SU-DHL-6 (cell line): ENCODE data around the gene FOSB.

Source experiments
- CTCF ChIP-seq: fragments of 200-600 bp; sonication (generic); IDR thresholded peaks from one replicate; pipeline ENCODE4 v1.5.1; 2017; ENCODE audit warnings: antibody characterized with exemption, mild to moderate bottlenecking, low read length, moderate library complexity; ENCODE audit not compliant: insufficient read depth, poor library complexity, severe bottlenecking
- EZH2phosphoT487 ChIP-seq: fragments of 200-600 bp; sonication (generic), shearing (Covaris generic); conservative IDR thresholded peaks from 2 replicates; pipeline ENCODE4 v1.6.1; 2018; ENCODE audit warnings: mild to moderate bottlenecking, antibody characterized with exemption, low read length, moderate library complexity, mixed read lengths

- TF ChIP-seq CTCF (no peak), EZH2phosphoT487 (no peak)
Observed at GRCh38 chr19:45469945-45470761, 2.4 kb downstream of the FOSB start.
